ENCODE measurements around the gene MLIP. TPM values are rescaled to one million over a fixed set of nuclear protein-coding genes. Genes with fewer than 3 reads are reported as not detected.

MLIP gene
- total and polyA plus RNA-seq, 9 donors, result 21.6 to 56.2 (median 41.0) TPM

DNA sequence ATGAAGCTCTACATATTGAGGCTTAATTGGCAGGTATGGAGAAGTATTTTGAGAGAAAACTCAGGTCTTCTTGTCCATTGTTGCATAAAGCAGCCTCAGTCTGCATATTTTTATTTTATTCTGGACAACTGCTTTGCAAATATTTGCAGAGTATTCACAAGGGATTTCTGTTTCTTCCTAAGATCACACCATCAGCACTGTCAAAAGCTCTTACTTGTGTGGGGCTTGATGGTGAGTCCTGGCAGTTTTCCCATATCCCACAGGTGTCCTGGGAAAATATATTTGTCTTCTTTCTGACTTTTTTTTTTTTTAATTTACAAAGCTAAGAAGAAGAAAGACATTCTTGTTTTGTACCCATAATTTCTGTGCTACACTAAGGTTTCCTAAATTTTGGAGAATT lies 16.9 kb upstream of the MLIP start:
- Histone ChIP-seq H3K27me3 (ENCODE audit: control insufficient read depth, insufficient read depth, low read length) (no peaks in the 10 kb centered on the region), H3K9me3 (replicated peaks; ENCODE audit: control insufficient read depth, low read depth, low read length) (no peaks in the 10 kb centered on the region), H3K27ac (ENCODE audit: low read length) (no peak overlapping the region), H3K36me3 (ENCODE audit: control insufficient read depth, insufficient read depth, low read length) (no peaks in the 10 kb centered on the region), H3K4me3 (ENCODE audit: low read length) (no peak overlapping the region), H3K4me1 (ENCODE audit: control insufficient read depth, insufficient read depth, low read length) (peaks cover 4% of the 10 kb centered on the region)
- no peak for DNase-seq

DNA sequence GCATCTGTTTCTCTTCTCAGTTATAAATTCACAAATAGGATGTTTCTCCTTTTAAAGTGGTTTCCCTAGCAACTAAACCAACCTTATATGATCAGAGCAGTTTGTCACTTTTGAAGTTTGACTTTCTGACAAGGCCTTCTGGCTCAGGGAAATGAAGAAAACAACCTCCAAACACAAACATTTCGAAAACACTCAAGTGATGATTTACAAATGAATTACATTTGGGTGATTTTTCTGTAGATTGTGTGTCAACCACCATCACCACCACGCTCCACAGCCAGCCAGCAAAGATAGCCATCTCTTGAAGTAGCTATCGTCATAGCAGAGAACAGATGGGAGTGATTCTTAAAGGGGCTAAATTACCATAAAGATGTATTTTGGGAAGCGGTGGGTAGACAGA lies 16.5 kb upstream of the MLIP start:
- Histone ChIP-seq H3K4me1 (ENCODE audit: control insufficient read depth, insufficient read depth, low read length) (peaks cover 4% of the 10 kb centered on the region), H3K4me3 (ENCODE audit: low read length) (no peak overlapping the region), H3K9me3 (replicated peaks; ENCODE audit: control insufficient read depth, low read depth, low read length) (no peaks in the 10 kb centered on the region), H3K27ac (ENCODE audit: low read length) (no peak overlapping the region), H3K27me3 (ENCODE audit: control insufficient read depth, insufficient read depth, low read length) (no peaks in the 10 kb centered on the region), H3K36me3 (ENCODE audit: control insufficient read depth, insufficient read depth, low read length) (no peaks in the 10 kb centered on the region)
- 65% methylated on average over 2 of the region's 4 CpGs for WGBS (ENCODE audit: insufficient coverage)
- DNase-seq, result no peak

- H3K4me1 ChIP-seq (ENCODE audit: control insufficient read depth, insufficient read depth, low read length), result peaks cover 4% of the 10 kb centered on the region
- no peaks in the 10 kb centered on the region for H3K36me3 ChIP-seq (ENCODE audit: control insufficient read depth, insufficient read depth, low read length)
- no peak overlapping the region for H3K27ac ChIP-seq (ENCODE audit: low read length)
- H3K9me3 ChIP-seq (replicated peaks; ENCODE audit: control insufficient read depth, low read depth, low read length), result no peaks in the 10 kb centered on the region
- H3K4me3 ChIP-seq (ENCODE audit: low read length), result no peak overlapping the region
- WGBS (ENCODE audit: insufficient coverage), result 100% methylated on average over 1 of the region's 4 CpGs
- no peaks in the 10 kb centered on the region for H3K27me3 ChIP-seq (ENCODE audit: control insufficient read depth, insufficient read depth, low read length)
- DNase-seq, result no peak
These were observed 15.5 kb upstream of the MLIP start for GRCh38 chr6:54095723-54096122.

- no peak overlapping the region for H3K27ac ChIP-seq (ENCODE audit: low read length)
- H3K27me3 ChIP-seq (ENCODE audit: control insufficient read depth, insufficient read depth, low read length), result no peaks in the 10 kb centered on the region
- 79% methylated on average over 3 of the region's 3 CpGs for WGBS (ENCODE audit: insufficient coverage)
- H3K4me3 ChIP-seq (ENCODE audit: low read length), result no peak overlapping the region
- H3K4me1 ChIP-seq (ENCODE audit: control insufficient read depth, insufficient read depth, low read length), result peaks cover 4% of the 10 kb centered on the region
- DNase-seq, result no peak
- no peaks in the 10 kb centered on the region for H3K36me3 ChIP-seq (ENCODE audit: control insufficient read depth, insufficient read depth, low read length)
- H3K9me3 ChIP-seq (replicated peaks; ENCODE audit: control insufficient read depth, low read depth, low read length), result no peaks in the 10 kb centered on the region
These were observed 14.4 kb upstream of the MLIP start for GRCh38 chr6:54096811-54097210.

GRCh38 chr6:54097753-54098152 lies 13.5 kb upstream of the MLIP start:
- WGBS (ENCODE audit: insufficient coverage), result 91% methylated on average over 3 of the region's 4 CpGs
- H3K4me1 ChIP-seq (ENCODE audit: control insufficient read depth, insufficient read depth, low read length), result peaks cover 4% of the 10 kb centered on the region
- H3K36me3 ChIP-seq (ENCODE audit: control insufficient read depth, insufficient read depth, low read length), result no peaks in the 10 kb centered on the region
- H3K27me3 ChIP-seq (ENCODE audit: control insufficient read depth, insufficient read depth, low read length), result no peaks in the 10 kb centered on the region
- no peak overlapping the region for H3K4me3 ChIP-seq (ENCODE audit: low read length)
- no peak for DNase-seq
- no peaks in the 10 kb centered on the region for H3K9me3 ChIP-seq (replicated peaks; ENCODE audit: control insufficient read depth, low read depth, low read length)
- no peak overlapping the region for H3K27ac ChIP-seq (ENCODE audit: low read length)

- DNase-seq, result peak; percentile 44
- 86% methylated on average over 1 of the region's 6 CpGs for WGBS (ENCODE audit: insufficient coverage)
- Histone ChIP-seq H3K27ac (ENCODE audit: low read length) (no peak overlapping the region), H3K4me3 (ENCODE audit: low read length) (no peak overlapping the region), H3K4me1 (ENCODE audit: control insufficient read depth, insufficient read depth, low read length) (peaks cover 2% of the 10 kb centered on the region), H3K27me3 (ENCODE audit: control insufficient read depth, insufficient read depth, low read length) (no peaks in the 10 kb centered on the region), H3K36me3 (ENCODE audit: control insufficient read depth, insufficient read depth, low read length) (no peaks in the 10 kb centered on the region), H3K9me3 (replicated peaks; ENCODE audit: control insufficient read depth, low read depth, low read length) (no peaks in the 10 kb centered on the region)
These were observed 12.7 kb upstream of the MLIP start for GRCh38 chr6:54098450-54099044.

DNA sequence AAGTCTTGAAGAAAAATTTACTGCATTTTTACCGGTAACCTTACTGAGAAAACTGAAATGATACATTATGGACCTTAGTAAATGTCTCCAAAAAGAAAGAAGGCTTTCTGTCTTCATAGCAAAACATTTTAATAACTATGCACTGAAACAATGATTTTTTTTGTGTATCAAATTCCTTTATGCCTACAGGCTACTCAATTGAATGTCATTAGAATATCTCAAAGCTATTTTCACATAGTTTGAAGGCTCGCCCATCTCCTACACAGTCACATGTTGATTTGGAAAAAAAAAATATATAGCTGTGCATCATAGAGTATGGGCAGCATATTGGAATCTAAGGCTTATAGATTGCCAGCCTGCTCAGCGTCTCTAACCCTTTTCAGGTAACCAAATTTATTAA lies 12.0 kb upstream of the MLIP start:
- WGBS (ENCODE audit: insufficient coverage), result no CpG with 5 or more reads among the region's 3 CpGs
- Histone ChIP-seq H3K27me3 (ENCODE audit: control insufficient read depth, insufficient read depth, low read length) (no peaks in the 10 kb centered on the region), H3K9me3 (replicated peaks; ENCODE audit: control insufficient read depth, low read depth, low read length) (no peaks in the 10 kb centered on the region), H3K36me3 (ENCODE audit: control insufficient read depth, insufficient read depth, low read length) (no peaks in the 10 kb centered on the region), H3K27ac (ENCODE audit: low read length) (no peak overlapping the region), H3K4me1 (ENCODE audit: control insufficient read depth, insufficient read depth, low read length) (no peaks in the 10 kb centered on the region), H3K4me3 (ENCODE audit: low read length) (no peak overlapping the region)
- DNase-seq, result no peak

DNA sequence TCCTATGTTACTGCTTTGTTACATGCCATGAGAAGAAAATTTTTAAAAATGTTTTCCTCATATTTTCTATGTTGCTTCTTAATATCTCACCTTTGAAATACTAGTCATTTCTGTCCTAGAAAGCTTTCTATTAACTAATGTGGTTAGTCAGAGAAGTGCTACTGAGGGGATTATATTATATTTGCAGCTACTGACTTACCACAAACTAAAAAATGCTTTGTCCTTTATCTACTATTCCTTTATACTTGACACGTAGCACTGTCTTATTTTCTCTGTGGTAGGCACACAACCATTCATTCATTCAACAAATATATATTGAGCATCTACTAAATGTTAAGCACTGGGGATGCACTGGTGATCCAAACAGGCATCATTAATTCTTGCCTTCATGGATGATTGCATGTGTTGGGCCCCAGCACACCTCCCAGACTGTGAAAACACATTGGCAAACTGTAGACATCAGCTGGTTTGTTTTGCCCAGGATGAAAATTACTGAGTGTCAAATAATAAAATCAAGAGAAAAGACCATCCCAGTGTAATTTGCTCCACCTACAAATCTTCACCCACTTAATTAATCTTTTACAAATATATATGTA lies 10.7 kb upstream of the MLIP start:
- H3K27ac ChIP-seq (ENCODE audit: low read length), result no peak overlapping the region
- no peaks in the 10 kb centered on the region for H3K4me1 ChIP-seq (ENCODE audit: control insufficient read depth, insufficient read depth, low read length)
- H3K27me3 ChIP-seq (ENCODE audit: control insufficient read depth, insufficient read depth, low read length), result no peaks in the 10 kb centered on the region
- no peak overlapping the region for H3K4me3 ChIP-seq (ENCODE audit: low read length)
- no CpG with 5 or more reads among the region's 1 CpG for WGBS (ENCODE audit: insufficient coverage)
- H3K36me3 ChIP-seq (ENCODE audit: control insufficient read depth, insufficient read depth, low read length), result no peaks in the 10 kb centered on the region
- H3K9me3 ChIP-seq (replicated peaks; ENCODE audit: control insufficient read depth, low read depth, low read length), result no peaks in the 10 kb centered on the region
- DNase-seq, result no peak

GRCh38 chr6:54102238-54102637 lies 9.0 kb upstream of the MLIP start:
- peak; percentile 34 for DNase-seq
- Histone ChIP-seq H3K36me3 (ENCODE audit: control insufficient read depth, insufficient read depth, low read length) (no peaks in the 10 kb centered on the region), H3K4me3 (ENCODE audit: low read length) (no peak overlapping the region), H3K27me3 (ENCODE audit: control insufficient read depth, insufficient read depth, low read length) (no peaks in the 10 kb centered on the region), H3K9me3 (replicated peaks; ENCODE audit: control insufficient read depth, low read depth, low read length) (no peaks in the 10 kb centered on the region), H3K4me1 (ENCODE audit: control insufficient read depth, insufficient read depth, low read length) (no peaks in the 10 kb centered on the region), H3K27ac (ENCODE audit: low read length) (no peak overlapping the region)
- no CpG with 5 or more reads among the region's 1 CpG for WGBS (ENCODE audit: insufficient coverage)

DNA sequence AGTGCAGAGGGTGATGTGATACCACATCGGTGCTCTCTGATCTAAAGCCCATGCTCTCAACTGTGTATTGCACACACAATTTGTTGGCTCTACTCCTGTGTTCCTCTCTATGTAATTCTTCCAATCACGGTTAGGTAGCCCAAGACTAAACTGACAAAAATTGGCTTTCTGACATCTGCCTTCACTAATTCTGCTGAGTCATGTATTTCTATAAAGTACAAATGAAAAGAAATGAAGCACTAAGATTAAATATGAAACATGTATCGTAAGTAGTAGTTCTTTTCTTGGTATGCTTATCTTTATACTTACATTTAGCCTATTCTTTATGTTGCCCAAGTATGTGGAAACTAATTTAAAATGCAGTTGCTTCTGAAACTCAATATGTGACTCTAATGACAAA lies 7.7 kb upstream of the MLIP start:
- H3K9me3 ChIP-seq (replicated peaks; ENCODE audit: control insufficient read depth, low read depth, low read length), result no peaks in the 10 kb centered on the region
- DNase-seq, result no peak
- no peaks in the 10 kb centered on the region for H3K27me3 ChIP-seq (ENCODE audit: control insufficient read depth, insufficient read depth, low read length)
- H3K4me1 ChIP-seq (ENCODE audit: control insufficient read depth, insufficient read depth, low read length), result no peaks in the 10 kb centered on the region
- H3K27ac ChIP-seq (ENCODE audit: low read length), result no peak overlapping the region
- no CpG with 5 or more reads among the region's 3 CpGs for WGBS (ENCODE audit: insufficient coverage)
- H3K36me3 ChIP-seq (ENCODE audit: control insufficient read depth, insufficient read depth, low read length), result no peaks in the 10 kb centered on the region
- H3K4me3 ChIP-seq (ENCODE audit: low read length), result no peak overlapping the region

- Histone ChIP-seq H3K4me3 (ENCODE audit: low read length) (no peak overlapping the region), H3K36me3 (ENCODE audit: control insufficient read depth, insufficient read depth, low read length) (no peaks in the 10 kb centered on the region), H3K4me1 (ENCODE audit: control insufficient read depth, insufficient read depth, low read length) (peaks cover 6% of the 10 kb centered on the region), H3K27me3 (ENCODE audit: control insufficient read depth, insufficient read depth, low read length) (no peaks in the 10 kb centered on the region), H3K27ac (ENCODE audit: low read length) (no peak overlapping the region), H3K9me3 (replicated peaks; ENCODE audit: control insufficient read depth, low read depth, low read length) (no peaks in the 10 kb centered on the region)
- no peak for DNase-seq
These were observed 4.5 kb upstream of the MLIP start for GRCh38 chr6:54106727-54107126.
